ENCODE measurements around the gene PKM.
A peak's percentile ranks its signal among the peaks of the same experiment; 100 is the strongest.
"Not testable (repeated sequence)": the region's sequence is repeated elsewhere in the genome, so short reads cannot be mapped to it uniquely, and the experiment has no call there.

The PKM gene

DNA sequence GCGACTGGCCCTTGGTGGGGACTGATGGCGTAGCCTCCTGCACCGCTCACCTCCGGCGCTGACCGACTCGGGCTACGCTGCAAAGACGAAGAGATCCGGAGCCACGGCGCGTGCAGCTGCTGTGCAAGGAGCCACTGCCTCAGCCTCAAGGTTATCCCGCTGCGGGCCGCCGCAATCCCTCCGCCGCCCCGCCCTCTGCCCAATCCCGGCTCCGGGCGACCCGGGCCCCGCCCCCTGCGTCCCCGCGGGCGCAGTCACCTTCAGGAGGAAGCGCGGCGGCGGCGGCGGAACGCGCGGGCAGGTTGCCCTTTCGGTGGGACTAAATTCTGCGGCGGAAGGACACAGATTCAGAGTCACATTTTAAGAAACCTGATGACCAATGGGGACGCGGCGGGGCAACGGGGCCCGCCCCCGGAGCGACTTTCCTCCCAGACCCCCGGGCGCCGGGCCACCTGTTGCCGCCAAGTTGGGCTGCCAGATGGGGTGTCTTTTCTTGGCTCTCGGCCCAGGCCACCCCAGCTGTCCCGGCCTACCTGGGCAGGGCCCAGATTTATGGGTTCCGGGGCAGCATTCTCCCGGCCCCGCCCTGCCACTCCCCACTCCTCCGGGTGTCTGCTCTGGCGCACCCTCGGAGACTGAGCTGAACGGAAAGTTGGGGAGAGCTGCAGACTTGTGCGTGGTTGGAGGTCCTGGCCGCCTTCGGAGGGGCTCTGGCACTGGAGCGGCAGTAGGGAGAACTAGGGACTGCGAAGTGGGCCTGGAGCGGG lies at the start of gene PKM:
PKM (minus strand) TSS at position 125 of the 767 bp plus-strand sequence. CDS start 12,093 bp downstream, outside the sequence.
- peak; percentile 95 for DNase-seq (ENCODE audit: low read depth)

DNA sequence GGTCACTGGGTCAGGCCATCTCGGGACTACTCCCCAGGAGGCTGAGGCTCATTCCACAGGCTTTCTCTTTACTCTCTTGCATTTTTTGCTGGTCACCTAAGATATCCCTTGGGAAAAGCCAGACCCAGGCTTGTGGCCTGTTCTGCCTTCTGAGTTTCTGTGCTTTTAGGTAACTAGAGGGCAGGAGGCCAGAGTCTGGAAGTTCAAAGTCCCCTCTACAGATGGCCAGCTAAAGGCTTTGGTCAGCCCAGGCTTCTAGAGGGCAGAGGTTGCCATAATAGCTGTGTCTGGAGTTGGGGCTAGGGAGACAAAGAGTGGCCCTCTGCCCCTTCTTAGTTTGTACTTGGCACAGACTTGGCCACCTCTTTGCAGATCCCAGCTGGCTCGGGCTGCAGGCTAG lies 49.8 kb upstream of the PKM start:
- DNase-seq (ENCODE audit: low read depth), result no peak

DNA sequence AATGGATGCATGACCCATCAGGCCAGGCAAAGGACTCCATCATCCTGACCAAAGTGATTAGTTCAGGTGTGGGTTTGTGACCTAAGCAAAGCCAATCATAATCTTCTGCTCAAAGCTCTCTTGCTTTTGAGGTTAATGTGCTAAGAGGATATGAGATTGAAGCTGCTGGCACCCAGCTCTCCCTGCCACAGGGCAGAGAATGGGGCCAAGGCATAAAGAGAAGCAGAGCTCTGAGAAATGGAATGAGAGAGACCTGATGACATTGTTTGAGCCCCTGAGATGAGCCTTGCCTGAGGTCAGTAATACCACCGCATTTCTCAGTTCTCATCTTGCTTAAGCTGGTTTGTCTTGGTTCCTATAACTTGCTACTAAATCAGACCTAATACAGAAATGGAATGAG lies 47.7 kb upstream of the PKM start:
- DNase-seq (ENCODE audit: low read depth), result no peak

DNA sequence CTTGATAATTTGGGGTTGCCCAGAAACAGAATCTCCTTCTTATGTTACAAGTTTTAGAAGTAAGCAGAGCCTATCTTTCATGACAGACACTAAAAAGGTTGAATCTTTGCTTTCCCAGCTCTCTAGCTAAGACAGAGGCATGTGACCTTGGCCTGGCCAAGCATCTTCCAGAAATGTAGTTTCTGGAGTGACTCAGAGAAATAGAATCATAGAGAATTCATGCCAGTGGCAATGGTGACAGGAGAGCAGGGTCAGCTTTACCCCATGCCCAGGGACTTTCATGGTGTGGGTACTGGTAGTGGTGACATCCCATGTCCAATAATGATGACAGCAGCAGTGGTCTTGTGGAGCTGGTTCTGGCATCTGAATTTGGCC lies 45.3 kb upstream of the PKM start:
- DNase-seq (ENCODE audit: low read depth), result no peak

DNA sequence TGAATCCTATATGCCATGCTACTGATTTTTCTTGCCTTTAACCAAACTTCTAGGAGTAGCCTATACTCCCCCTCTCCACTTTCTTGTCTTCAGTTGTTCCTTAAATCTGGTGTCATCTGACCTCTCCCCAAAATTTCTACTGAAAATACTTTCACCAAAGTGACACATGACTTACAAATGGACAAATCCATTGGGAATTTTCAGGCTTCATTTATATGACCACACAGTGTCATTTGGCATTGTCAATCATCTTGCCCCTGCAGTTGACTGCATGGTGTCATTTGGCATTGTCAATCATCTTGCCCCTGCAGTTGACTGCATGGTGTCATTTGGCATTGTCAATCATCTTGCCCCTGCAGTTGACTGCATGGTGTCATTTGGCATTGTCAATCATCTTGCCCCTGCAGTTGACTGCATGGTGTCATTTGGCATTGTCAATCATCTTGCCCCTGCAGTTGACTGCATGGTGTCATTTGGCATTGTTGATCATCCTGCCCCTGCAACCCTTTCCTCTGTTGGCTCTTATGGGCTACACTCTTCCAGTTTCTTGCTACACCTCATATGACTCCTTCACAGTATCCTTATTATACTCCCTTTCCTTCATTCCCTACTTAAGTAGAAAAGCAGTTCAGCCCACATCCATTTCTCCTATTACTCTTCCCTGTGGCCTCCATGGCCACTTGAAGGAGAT lies 44.8 kb upstream of the PKM start:
- not testable (repeated sequence) for DNase-seq (ENCODE audit: low read depth)

DNA sequence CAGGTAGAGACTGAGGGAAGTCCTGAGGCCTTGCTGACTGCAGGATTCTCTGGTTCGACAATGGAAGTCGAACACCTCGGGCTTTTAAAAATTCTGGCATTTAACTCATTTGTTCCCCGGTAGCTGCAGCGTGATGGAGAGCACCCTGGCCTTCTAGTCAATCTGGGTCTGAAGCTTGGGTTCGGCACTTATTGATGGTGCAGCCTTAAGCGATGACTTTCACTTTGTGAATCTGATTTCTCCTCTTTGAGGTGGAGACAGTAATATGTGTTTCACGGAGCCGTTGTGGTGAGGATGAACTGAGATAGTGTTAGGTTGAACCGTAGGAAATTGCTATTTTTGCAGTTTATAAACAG lies 42.0 kb upstream of the PKM start:
- DNase-seq (ENCODE audit: low read depth), result no peak

DNA sequence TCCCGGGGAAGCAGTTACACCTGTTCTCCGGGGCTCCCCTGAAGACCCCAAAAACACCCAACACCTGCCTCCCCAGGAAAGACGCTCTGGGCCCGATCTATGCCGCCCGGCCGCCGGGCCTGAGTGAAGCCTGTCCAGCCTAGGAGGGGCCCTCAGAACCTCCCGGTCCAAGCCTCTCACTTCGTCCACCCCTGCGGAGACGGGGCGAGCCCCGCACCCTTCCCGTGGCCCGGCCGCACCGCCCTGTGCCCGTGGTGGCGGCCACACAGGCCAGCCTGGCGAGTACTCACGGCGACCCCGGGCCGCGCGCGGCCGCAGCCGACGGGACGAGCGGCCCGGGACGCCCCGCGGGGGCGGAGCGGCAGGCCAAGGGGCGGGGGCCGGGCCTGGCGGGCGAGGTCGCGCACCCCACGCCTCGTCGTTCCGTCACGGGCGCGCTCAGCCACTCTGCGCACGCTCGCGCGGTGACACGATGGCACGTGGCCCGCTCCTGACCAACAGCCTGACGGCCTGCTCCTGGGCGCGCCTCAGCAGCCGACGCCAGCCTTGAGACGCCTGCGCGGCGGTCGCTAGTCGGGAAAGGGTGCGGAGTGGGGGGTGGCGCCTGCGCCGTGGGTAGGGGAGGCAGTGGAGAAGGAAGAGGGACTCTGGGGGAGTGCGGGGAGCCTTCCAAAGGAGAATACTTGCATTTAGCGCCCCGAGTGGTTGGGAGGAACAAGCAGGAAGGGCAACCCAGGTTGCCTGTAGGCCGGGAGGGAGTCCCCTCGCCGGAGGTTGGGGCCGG lies 41.4 kb upstream of the PKM start, which contains the start of gene PARP6:
PARP6 (minus strand) TSS at position 342 of the 784 bp plus-strand sequence. CDS start 5,077 bp downstream, outside the sequence.
- peak; percentile 95 for DNase-seq (ENCODE audit: low read depth)

DNA sequence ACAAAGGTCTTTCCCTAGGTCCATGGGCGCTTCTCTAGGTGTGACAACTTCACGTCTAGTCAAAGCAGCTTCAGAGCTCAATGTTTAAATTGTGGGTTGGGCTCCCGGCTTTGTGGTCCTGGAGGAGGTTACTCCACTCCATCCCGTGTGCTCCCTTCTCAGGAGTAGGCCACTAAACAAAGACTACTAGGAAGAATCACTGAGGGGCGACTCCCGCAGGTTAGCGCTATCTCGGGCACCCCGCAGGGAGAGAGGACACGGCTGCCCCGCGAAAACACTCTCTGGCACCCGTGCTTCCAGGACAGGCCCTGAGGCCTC lies 40.9 kb upstream of the PKM start:
- no peak for DNase-seq (ENCODE audit: low read depth)

DNA sequence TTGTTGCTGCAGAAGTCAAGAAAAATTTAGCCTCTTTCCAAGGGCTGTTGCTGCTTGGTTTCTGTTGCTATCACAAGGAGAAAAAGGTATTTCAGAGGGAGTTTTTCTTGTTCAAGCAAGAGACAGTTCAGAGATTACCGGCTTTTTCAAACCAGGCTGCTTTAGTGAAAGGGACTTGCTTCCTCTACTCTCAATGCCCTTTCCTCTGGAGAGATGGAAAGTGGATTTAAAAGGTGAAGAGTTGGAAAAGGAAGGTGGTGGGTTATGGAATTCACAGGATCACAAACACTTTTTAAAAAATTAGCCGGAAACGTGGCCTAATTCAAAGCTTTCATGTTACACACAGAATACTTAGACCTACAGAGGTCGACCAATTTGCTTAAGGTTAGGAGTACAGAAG lies 40.2 kb upstream of the PKM start:
- no peak for DNase-seq (ENCODE audit: low read depth)

DNA sequence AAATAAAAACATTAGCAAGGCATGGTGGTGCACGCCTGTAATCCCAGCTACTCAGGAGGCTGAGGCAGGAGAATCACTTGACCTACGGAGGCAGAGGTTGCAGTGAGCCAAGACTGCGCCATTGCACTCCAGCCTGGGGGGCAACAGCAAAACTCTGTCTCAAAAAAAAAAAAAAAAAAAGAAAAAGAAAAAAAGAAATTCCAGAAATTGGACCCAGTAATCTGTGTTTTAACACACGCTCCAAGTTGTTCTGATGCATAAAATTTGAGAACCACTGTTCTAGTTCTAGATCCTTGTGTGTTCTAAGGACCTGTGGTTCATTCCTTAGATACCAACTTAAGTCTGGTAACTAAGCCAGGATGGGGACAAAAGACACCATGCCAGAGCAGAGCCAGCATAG lies 38.7 kb upstream of the PKM start:
- DNase-seq (ENCODE audit: low read depth), result no peak

DNA sequence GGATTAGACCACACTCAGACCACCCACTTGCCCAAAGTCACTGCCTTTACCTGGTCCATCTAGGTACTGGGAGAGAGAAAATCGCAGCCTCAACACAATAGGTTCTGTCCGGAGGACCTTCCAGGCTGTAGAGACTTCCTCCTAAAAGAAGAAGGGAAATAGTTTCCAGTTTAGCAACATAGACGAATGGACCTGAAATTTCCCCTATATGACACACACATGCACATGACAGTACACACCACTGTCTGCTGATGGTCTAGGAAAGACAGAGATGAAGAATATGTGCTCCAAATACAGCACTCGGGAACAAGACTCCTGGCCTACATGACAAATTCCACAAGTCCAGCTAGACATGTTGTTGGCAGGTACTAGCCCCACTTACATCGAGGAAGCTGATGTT lies 34.0 kb upstream of the PKM start:
- DNase-seq (ENCODE audit: low read depth), result no peak

DNA sequence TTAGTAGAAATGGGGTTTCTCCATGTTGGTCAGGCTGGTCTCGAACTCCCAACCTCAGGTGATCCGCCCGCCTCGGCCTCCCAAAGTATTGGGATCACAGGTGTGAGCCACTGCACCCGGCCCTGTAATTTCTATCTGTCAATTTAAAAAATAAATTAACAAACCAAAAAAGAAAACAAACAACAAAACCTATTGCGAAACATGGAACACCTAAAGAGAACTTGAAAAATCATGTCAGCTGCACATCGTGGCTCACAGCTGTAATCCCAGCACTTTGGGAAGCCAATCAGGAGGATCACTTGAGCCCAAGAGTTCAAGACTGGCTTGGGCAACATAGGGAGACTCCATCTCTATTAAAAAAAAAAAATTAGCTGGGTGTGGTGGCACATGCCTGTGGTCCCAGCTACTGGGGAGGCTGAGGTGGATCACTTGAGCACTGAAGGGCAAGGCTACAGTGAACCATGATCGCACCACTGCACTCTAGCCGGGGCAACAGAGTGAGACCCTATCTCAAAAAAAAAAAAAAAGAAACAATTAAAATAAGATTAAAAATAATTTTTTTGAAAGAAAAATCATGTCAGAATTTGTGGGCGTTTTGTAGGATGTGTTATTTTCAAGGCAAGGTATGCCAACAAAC lies 21.8 kb upstream of the PKM start:
- DNase-seq (ENCODE audit: low read depth), result no peak

DNA sequence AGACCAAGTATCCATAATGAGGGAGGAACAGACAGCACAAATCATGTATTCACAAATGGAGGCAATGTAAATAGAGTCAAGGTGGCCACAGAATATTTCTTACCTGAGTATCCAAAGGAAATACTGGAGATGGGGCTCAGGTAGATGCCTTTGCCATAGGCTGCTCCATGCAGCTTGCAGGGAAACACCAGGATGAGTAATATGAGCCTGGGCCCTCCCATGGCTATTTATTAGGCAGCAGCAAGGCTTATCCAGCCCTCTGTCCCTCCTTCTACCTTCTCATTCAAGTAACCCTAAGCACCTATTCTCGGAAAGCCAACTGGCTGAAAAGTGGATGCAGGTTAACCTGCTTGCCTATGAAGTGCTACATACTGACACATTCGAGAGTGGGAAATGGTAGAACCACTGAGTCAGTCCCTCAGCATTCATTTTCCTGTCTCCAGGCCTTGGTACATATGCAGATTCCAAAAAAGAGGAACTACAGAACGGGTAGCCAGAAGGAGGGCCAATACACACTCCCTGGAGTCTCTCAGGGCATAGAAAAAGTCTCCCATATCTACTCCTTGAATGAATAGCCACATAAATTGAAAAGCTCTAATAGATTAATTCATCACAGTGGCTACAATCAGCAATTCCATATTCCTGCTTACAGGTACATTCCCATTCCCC lies 18.3 kb upstream of the PKM start:
- DNase-seq (ENCODE audit: low read depth), result no peak

DNA sequence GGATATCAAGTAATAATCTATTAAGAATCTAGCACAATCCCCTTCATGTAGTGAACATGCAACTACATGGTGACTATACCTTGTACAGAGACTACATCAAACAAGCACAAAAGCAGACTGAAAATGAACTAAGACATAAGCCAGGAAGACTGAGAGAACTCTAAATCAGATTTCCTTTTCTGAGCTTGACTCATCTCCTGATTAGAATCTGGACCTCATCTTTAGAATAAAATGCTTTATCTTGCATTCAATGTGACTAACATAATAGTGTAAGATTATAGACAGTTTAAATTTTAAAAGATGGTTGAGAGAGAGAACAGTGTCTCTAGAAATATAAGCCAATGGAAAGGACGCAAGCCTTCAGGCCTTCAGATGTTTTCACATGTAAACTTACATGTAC lies 17.5 kb upstream of the PKM start:
- no peak for DNase-seq (ENCODE audit: low read depth)

DNA sequence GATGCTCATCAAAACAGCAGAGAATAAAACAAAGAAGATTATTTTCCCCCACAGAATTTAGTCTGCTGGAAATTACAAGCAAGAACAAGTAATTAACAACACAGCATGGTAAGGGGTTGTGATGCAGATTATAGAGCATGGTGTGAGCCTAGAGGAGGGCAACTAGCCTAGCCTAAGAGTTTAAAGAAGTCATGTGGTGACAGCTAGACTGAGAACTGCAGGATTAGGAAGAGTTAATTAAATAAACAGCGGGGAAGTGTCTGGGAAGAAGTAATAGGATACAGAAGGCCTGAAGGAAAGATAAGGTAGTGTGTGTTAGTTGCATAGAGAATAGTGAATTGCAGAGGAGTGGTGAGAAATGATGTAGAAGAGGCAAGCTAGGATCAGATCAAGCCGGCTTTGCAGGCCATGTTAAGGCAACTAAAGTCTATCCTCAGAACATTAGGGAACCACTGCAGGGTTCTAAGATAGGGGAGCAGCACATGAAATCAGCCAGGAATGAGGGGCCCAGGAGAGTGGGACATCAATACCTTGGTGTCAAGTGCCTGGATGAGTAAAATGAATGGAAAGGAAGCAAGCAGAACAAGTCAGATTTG lies 11.9 kb upstream of the PKM start:
- no peak for DNase-seq (ENCODE audit: low read depth)

DNA sequence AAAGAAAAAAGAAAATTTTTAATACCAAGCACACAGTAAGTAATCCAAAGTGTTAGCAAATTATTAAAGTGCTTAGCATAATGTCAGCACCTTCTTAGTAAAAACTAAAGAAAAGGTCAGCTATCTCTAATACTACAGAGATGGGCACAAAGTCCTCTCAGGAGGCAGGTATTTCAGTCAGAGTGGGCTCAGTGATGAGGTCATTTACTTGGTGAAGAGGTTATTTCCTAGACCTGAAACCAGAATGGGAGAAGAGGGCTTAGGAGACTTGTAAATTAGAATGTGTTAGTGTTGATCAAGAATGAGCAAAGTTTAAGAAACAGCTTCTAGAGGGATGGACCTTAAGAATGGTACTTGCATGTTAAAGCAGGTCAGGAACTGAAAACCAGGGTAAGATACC lies 8.7 kb upstream of the PKM start:
- no peak for DNase-seq (ENCODE audit: low read depth)

DNA sequence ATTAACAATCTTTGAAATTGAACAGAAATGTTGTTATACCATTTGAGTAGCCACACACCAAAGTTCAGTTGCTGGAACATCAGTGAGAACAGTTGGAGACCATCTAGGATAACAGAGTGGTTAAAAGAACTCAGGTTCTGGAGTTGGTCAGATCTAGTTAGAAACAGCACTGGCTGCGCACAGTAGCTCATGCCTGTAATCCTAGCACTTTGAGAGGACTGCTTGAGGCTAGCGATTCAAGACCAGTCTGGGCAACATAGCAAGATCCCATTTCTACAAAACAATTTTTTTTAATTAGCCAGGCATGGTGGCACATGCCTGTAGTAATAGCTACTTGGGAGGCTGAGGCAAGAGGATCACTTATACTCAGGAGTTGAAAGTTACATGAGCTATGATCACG lies 7.6 kb upstream of the PKM start:
- no peak for DNase-seq (ENCODE audit: low read depth)

DNA sequence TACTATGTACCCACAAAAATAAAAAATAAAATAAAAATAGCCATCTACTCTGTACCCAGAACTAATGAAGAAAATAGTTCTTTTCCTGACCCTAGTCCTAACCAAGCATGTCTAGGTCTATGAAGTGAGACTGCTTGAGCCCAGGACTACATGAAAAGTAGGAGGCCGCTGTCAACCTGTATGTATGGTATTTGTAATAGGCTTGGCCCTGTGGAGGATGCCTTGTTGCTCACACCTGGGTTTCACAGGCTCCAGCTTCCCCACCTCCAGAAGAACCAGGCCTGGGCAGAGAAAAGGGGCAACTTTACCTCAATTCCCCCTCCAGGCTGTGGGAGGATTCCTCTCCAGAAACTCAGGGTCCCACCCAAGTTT lies 6.8 kb upstream of the PKM start:
- DNase-seq (ENCODE audit: low read depth), result no peak

DNA sequence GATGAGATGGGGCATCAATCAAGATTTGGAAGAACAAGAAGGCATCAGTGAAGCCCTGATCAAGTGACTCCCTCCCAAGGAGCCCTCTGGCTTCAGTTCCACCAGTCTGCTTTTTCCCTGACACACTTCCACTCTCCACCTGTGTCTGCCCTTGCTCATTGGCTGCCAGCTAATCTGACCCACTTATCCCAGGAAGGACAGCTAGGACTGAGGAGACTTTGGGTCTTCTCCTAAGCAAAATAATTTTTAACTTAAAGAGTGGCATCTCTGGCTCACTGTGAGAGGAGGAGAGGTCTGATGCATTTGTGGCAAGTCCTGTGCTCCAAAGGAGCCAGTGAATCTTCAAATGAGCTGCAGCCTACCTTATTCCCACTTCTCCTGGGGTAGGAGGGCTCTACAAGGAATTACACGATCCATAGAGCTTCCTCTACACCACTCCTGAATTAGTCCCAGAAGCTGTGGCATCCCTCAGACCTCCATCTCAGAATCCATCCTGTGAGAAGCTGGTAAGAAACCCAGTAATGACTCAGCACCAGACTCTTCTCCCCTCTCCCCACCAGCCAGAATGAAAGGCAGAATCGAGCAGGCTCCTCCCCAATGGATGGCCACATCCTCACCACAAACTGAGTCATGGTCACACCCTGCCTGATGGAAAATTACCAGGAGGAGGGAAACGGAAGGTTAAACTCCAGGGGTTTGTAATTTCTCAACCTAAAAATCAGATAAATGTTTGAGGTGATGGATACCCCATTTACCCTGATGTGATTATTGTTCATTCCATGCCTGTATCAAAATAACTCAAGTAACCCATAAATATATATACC lies 6.3 kb upstream of the PKM start:
- DNase-seq (ENCODE audit: low read depth), result peak; percentile 54

DNA sequence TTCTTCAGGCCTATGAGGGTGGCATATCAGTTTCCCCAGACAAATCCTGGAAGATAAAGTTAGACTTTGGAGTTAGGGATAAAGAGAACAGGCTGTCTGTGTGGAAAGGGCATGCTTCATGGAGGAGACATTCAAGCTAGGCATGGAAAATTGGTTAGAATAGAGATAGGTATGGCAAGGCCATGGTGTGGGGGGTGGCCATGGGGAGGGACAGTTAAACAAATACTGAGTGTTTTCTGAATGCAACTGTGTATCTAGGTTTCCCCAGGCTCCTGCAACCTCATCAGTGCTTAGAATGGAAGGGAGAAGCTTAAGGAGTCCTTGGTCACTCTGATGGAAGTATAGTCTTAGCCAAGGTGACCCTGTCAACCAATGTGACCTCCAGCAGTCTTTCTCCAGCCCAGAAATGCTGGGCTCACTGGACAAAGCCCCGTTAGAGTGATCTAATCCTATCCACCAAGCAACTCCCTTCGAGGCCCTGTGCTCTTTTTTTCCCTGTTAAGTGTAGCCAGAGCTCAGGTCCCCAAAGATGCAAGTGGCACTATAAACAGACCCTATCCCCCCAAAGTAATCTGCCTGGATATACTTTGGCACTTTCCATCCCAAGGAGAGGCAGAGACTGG lies 5.5 kb upstream of the PKM start:
- no peak for DNase-seq (ENCODE audit: low read depth)

Measured in stimulated activated CD8-positive, alpha-beta memory T cell treated with anti-CD3 and anti-CD28 coated beads, Interleukin-7, amount 100 ng/mL, for 24 hours (primary cell).